Ovary (tissue), 3 donors: ENCODE data around the gene RBM23.

Experiments used
- EP300 ChIP-seq: sonication (generic); formaldehyde crosslinking; IDR thresholded peaks from one replicate; pipeline ENCODE4 v1.6.1; 2017; ENCODE audit warnings: antibody characterized with exemption
- POLR2A ChIP-seq: fragments of 450-650 bp; IDR thresholded peaks from one replicate; pipeline ENCODE4 v1.6.1; 2017; ENCODE audit warnings: antibody characterized with exemption, mild to moderate bottlenecking, moderate library complexity
- TF ChIP-seq, protein P1 (sequence below), 3 donors: fragments of 450-650 bp in 2 of 3; fragments of 200-600 bp in 1 of 3; IDR thresholded peaks; one replicate each; pipeline versions ENCODE4 v1.5.1 to v1.8.0; 2016 to 2022; ENCODE audit warnings: antibody characterized with exemption in 3 of 3, mild to moderate bottlenecking in 1 of 3
- donor health status: DM: no; HTN: no; CAD: no.

DNA sequence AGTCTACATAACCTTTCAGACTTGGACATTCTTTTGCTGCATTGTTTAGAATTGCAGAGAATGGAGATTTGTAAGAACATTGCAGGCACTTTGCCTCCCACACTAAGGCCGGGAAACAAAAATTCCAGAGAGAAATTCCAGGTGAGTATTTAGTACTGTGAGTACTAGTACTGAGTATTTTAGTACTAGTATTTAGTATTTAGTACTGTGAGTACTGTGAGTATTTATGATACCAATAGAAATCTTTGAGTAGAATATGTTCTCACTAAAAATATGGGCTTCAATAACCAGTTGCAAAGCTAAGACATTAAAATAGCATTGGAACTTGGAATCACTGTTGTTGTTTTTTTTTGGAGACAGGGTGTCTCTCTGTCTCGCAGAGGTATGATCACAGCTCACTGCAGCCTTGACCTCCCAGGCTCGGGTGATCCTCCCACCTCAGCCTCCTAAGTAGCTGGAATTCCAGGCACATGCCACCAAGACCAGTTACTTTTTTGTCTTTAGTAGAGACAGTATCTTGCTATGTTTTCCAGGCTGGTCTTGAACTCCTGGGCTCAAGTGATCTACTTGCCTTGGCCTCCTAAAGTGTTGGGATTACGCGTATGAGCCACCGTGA lies 43.2 kb upstream of the RBM23 start:
- TF ChIP-seq, protein P1, sequence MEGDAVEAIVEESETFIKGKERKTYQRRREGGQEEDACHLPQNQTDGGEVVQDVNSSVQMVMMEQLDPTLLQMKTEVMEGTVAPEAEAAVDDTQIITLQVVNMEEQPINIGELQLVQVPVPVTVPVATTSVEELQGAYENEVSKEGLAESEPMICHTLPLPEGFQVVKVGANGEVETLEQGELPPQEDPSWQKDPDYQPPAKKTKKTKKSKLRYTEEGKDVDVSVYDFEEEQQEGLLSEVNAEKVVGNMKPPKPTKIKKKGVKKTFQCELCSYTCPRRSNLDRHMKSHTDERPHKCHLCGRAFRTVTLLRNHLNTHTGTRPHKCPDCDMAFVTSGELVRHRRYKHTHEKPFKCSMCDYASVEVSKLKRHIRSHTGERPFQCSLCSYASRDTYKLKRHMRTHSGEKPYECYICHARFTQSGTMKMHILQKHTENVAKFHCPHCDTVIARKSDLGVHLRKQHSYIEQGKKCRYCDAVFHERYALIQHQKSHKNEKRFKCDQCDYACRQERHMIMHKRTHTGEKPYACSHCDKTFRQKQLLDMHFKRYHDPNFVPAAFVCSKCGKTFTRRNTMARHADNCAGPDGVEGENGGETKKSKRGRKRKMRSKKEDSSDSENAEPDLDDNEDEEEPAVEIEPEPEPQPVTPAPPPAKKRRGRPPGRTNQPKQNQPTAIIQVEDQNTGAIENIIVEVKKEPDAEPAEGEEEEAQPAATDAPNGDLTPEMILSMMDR (IDR thresholded peaks at IDR 0.05), result no peak
- TF ChIP-seq POLR2A (no peak), EP300 (no peak)
